Tibial nerve (tissue), 4 donors: ENCODE measurements around the gene C20orf202. TPM values are rescaled to one million over a fixed set of nuclear protein-coding genes. Genes with fewer than 3 reads are reported as not detected.
"Not testable (repeated sequence)": the region's sequence is repeated elsewhere in the genome, so short reads cannot be mapped to it uniquely, and the experiment has no call there.

ENCODE experiments used
- DNase-seq, 2 donors: peaks; one replicate each; pipeline ENCODE4 v3.0.0-alpha.2; 2019; ENCODE audit warnings: low spot score in 2 of 2
- H3K27ac ChIP-seq, 4 donors: fragments of 200-600 bp; sonication (generic) in 3 of 4; one replicate each; pipeline ENCODE4 v1.5.1; 2017 to 2019; ENCODE audit warnings: mild to moderate bottlenecking in 1 of 4
- H3K27me3 ChIP-seq, 2 donors: fragments of 200-600 bp; sonication (generic) in 1 of 2; one replicate each; pipeline versions ENCODE4 v1.5.1 to v1.6.0; 2017 to 2019
- H3K36me3 ChIP-seq, 3 donors: fragments of 200-600 bp; sonication (generic); one replicate each; pipeline ENCODE4 v1.5.1; 2018 to 2019
- H3K4me1 ChIP-seq, 4 donors: fragments of 200-600 bp; sonication (generic) in 3 of 4; one replicate each; pipeline ENCODE4 v1.5.1; 2017 to 2019
- H3K4me3 ChIP-seq, 4 donors: fragments of 200-600 bp; sonication (generic) in 3 of 4; one replicate each; pipeline ENCODE4 v1.5.1; 2017 to 2019; ENCODE audit warnings: mild to moderate bottlenecking in 1 of 4, moderate library complexity in 1 of 4
- H3K9me3 ChIP-seq, 4 donors: fragments of 200-600 bp; sonication (generic) in 3 of 4; one replicate each; pipeline ENCODE4 v1.5.1; 2017 to 2019
- CTCF ChIP-seq, 5 experiments: fragments of 200-600 bp in 3 of 5; fragments of 450-650 bp in 2 of 5; sonication (generic) in 3 of 5; IDR thresholded peaks; one replicate each; pipeline ENCODE4 v1.5.1; 2016 to 2019; ENCODE audit warnings: antibody characterized with exemption in 5 of 5, mild to moderate bottlenecking in 3 of 5, moderate library complexity in 2 of 5
- EP300 ChIP-seq, 2 donors: sonication (generic); formaldehyde crosslinking; IDR thresholded peaks; one replicate each; pipeline ENCODE4 v1.6.1; 2017; ENCODE audit warnings: antibody characterized with exemption in 2 of 2, mild to moderate bottlenecking in 1 of 2
- POLR2A ChIP-seq, 2 donors: fragments of 450-650 bp; IDR thresholded peaks; one replicate each; pipeline ENCODE4 v1.6.1; 2017; ENCODE audit warnings: antibody characterized with exemption in 2 of 2, mild to moderate bottlenecking in 2 of 2, moderate library complexity in 2 of 2
- WGBS, 2 donors: methylation state at CpG; one replicate each; pipeline ENCODE4 v1.1.5; 2018; 5-methylcytosine and 5-hydroxymethylcytosine counted together
- total RNA-seq, 4 donors: library from RNA; depleted of rRNA; stranded (reverse); fragments of >200 nt; gene quantifications; one replicate each; pipeline ENCODE4 v1.1.0, GENCODE V29; 2016

C20orf202 gene
- total RNA-seq, 4 donors from 2014 or later = 0.59 TPM; not detected in 3

GRCh38 chr20:1245578-1245977 is 42.3 kb downstream of the C20orf202 start:
- 46 to 49% methylated on average over 2 of the region's 2 CpGs for WGBS, 2 donors
- Histone ChIP-seq H3K9me3 (no peaks in the 10 kb centered on the region), H3K27ac (no peak overlapping the region), H3K27me3 (peaks cover 0 to 11% of the 10 kb centered on the region in 2 donors), H3K4me3 (no peak overlapping the region), H3K4me1 (no peaks in the 10 kb centered on the region), H3K36me3 (no peaks in the 10 kb centered on the region)
- TF ChIP-seq POLR2A (IDR thresholded peaks at IDR 0.05) = no peak
- TF ChIP-seq EP300 (IDR thresholded peaks at IDR 0.05) = no peak
- no peak for TF ChIP-seq CTCF (IDR thresholded peaks at IDR 0.05)
- no peak for DNase-seq

- DNase-seq = no peak
- TF ChIP-seq CTCF (IDR thresholded peaks at IDR 0.05) (no peak), POLR2A (IDR thresholded peaks at IDR 0.05) (no peak), EP300 (IDR thresholded peaks at IDR 0.05) (no peak)
- Histone ChIP-seq H3K36me3 (no peaks in the 10 kb centered on the region), H3K4me1 (no peaks in the 10 kb centered on the region), H3K27ac (no peak overlapping the region), H3K9me3 (no peaks in the 10 kb centered on the region), H3K27me3 (no peaks in the 10 kb centered on the region), H3K4me3 (no peak overlapping the region)
Observed at GRCh38 chr20:1247689-1248088, 44.4 kb downstream of the C20orf202 start.

GRCh38 chr20:1250282-1250681 is 47.0 kb downstream of the C20orf202 start:
- WGBS, 2 donors = 93 to 97% methylated on average over 2 of the region's 2 CpGs
- H3K4me1 ChIP-seq, H3K4me3 ChIP-seq, DNase-seq, H3K9me3 ChIP-seq, H3K36me3 ChIP-seq, H3K27ac ChIP-seq, H3K27me3 ChIP-seq: not testable (repeated sequence)

GRCh38 chr20:1252416-1252815 is 49.2 kb downstream of the C20orf202 start:
- 70 to 87% methylated on average over 3 of the region's 3 CpGs for WGBS, 2 donors
- Histone ChIP-seq H3K36me3 (no peaks in the 10 kb centered on the region), H3K27me3 (peaks cover 0 to 16% of the 10 kb centered on the region in 2 donors), H3K4me3 (no peak overlapping the region), H3K9me3 (peaks cover 0 to 9% (median 0%) of the 10 kb centered on the region in 4 donors), H3K4me1 (no peaks in the 10 kb centered on the region), H3K27ac (no peak overlapping the region)
- no peak for DNase-seq
- TF ChIP-seq CTCF (IDR thresholded peaks at IDR 0.05) (no peak), POLR2A (IDR thresholded peaks at IDR 0.05) (no peak), EP300 (IDR thresholded peaks at IDR 0.05) (no peak)

- H3K4me3 ChIP-seq = no peak overlapping the region
- DNase-seq = no peak
- WGBS, 2 donors = 25 to 30% methylated on average over 2 of the region's 2 CpGs
- H3K9me3 ChIP-seq = peaks cover 0 to 9% (median 0%) of the 10 kb centered on the region in 4 donors
- no peak overlapping the region for H3K27ac ChIP-seq
- TF ChIP-seq CTCF (IDR thresholded peaks at IDR 0.05) (no peak), POLR2A (IDR thresholded peaks at IDR 0.05) (no peak), EP300 (IDR thresholded peaks at IDR 0.05) (no peak)
- peaks cover 0 to 16% of the 10 kb centered on the region in 2 donors for H3K27me3 ChIP-seq
- H3K4me1 ChIP-seq = no peaks in the 10 kb centered on the region
- H3K36me3 ChIP-seq = no peaks in the 10 kb centered on the region
Observed at GRCh38 chr20:1254254-1254653, 51.0 kb downstream of the C20orf202 start.

- 49 to 57% methylated on average over 2 of the region's 2 CpGs for WGBS, 2 donors
- no peak overlapping the region for H3K4me3 ChIP-seq
- no peak overlapping the region for H3K27ac ChIP-seq
- peaks cover 0 to 9% (median 0%) of the 10 kb centered on the region in 4 donors for H3K9me3 ChIP-seq
- no peak for TF ChIP-seq POLR2A (IDR thresholded peaks at IDR 0.05)
- TF ChIP-seq EP300 (IDR thresholded peaks at IDR 0.05) = no peak
- DNase-seq = no peak
- H3K27me3 ChIP-seq = peaks cover 0 to 16% of the 10 kb centered on the region in 2 donors
- H3K36me3 ChIP-seq = no peaks in the 10 kb centered on the region
- H3K4me1 ChIP-seq = no peaks in the 10 kb centered on the region
Observed at GRCh38 chr20:1255675-1256074, 52.4 kb downstream of the C20orf202 start.

Other genes starting within 250 kb of the C20orf202 start
- under 1 TPM in 3 of 4 donors, not detected in 1; 0.30 to 0.66 (median 0.59) TPM for gene RSPO4, start 201.1 kb upstream of the C20orf202 start, total RNA-seq
- 100 to 1,000 TPM in 2 of 4 donors, 10 to 100 TPM in 2; 70.2 to 140 (median 112) TPM for gene PSMF1, start 84.9 kb upstream of the C20orf202 start, total RNA-seq
- 10 to 100 TPM in 1 of 4 donors, 1 to 10 TPM in 2, under 1 TPM in 1; 0.44 to 12.4 (median 1.8) TPM for gene TMEM74B, start 18.5 kb upstream of the C20orf202 start, total RNA-seq
- gene RAD21L1, start 22.6 kb downstream of the C20orf202 start, total RNA-seq = under 1 TPM in 1 of 4 donors, not detected in 3; 0.39 TPM
- gene SNPH, start 62.8 kb downstream of the C20orf202 start, total RNA-seq = 1 to 10 TPM; 4.5 to 7.4 (median 6.9) TPM
- 1 to 10 TPM; 1.9 to 4.2 (median 2.9) TPM for gene SDCBP2, start 125.7 kb downstream of the C20orf202 start, total RNA-seq
- gene FKBP1A, start 189.6 kb downstream of the C20orf202 start, total RNA-seq = 100 to 1,000 TPM in 3 of 4 donors, 10 to 100 TPM in 1; 92.2 to 172 (median 130) TPM